Transverse colon (tissue), 4 donors: ENCODE data around the gene BAZ1A.

Experiments used
- POLR2A ChIP-seq: fragments of 450-650 bp; IDR thresholded peaks from one replicate; pipeline ENCODE4 v1.6.1; 2016; ENCODE audit warnings: antibody characterized with exemption, mild to moderate bottlenecking, moderate library complexity
- POLR2AphosphoS5 ChIP-seq, 3 donors: sonication (generic); formaldehyde crosslinking; IDR thresholded peaks; one replicate each; pipeline ENCODE4 v1.6.1; 2016; ENCODE audit warnings: antibody characterized with exemption in 3 of 3
- TF ChIP-seq, protein P1 (sequence below), 5 experiments: fragments of 200-600 bp in 3 of 5; fragments of 450-650 bp in 2 of 5; sonication (generic) in 3 of 5; IDR thresholded peaks; 1 replicate in 2 of 5; 2 replicates in 3 of 5; pipeline ENCODE4 v1.5.1; 2016 to 2017; ENCODE audit warnings: antibody characterized with exemption in 5 of 5, inconsistent platforms in 3 of 5, mild to moderate bottlenecking in 2 of 5, moderate library complexity in 1 of 5

DNA sequence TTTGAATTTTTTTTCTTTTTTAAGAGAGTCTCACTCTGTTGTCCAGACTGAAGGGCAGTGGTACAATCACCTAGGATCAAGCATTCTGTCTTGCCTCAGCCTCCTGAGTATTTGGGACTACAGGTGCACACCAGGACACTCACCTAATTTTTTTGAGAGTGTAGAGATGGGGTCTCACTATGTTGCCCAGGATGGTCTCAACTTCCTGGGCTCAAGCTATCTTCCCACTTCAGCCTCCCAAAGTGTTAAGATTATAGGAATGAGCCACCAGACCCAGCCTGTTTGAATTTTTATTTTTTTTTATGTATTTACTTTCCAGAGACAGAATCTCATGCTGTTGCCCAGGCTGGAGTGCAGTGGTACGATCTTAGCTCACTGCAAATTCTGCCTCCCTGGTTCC is 11.3 kb downstream of the BAZ1A start:
- TF ChIP-seq POLR2AphosphoS5 (IDR thresholded peaks at IDR 0.05), result no peak
- no peak for TF ChIP-seq POLR2A
- TF ChIP-seq, protein P1, sequence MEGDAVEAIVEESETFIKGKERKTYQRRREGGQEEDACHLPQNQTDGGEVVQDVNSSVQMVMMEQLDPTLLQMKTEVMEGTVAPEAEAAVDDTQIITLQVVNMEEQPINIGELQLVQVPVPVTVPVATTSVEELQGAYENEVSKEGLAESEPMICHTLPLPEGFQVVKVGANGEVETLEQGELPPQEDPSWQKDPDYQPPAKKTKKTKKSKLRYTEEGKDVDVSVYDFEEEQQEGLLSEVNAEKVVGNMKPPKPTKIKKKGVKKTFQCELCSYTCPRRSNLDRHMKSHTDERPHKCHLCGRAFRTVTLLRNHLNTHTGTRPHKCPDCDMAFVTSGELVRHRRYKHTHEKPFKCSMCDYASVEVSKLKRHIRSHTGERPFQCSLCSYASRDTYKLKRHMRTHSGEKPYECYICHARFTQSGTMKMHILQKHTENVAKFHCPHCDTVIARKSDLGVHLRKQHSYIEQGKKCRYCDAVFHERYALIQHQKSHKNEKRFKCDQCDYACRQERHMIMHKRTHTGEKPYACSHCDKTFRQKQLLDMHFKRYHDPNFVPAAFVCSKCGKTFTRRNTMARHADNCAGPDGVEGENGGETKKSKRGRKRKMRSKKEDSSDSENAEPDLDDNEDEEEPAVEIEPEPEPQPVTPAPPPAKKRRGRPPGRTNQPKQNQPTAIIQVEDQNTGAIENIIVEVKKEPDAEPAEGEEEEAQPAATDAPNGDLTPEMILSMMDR (IDR thresholded peaks at IDR 0.05), result no peak
